Neural progenitor cell (in vitro differentiated cells): ENCODE results near the gene SEMA7A. TPM values are rescaled to one million over a fixed set of nuclear protein-coding genes. Genes with fewer than 3 reads are reported as not detected.

ENCODE experiments used
- DNase-seq: peaks from one replicate; pipeline ENCODE4 v3.0.0-alpha.2; 2016; ENCODE audit warnings: low spot score
- H2AFZ ChIP-seq: fragments of 200-600 bp; sonication (generic); replicated peaks from 2 replicates; pipeline ENCODE4 v1.6.1; 2016; ENCODE audit warnings: antibody characterized with exemption
- H3F3A ChIP-seq: fragments of 200-600 bp; sonication (generic); 2 replicates; pipeline ENCODE4 v1.6.1; 2016; ENCODE audit warnings: antibody characterized with exemption, low read depth
- H3K27ac ChIP-seq: fragments of 200-600 bp; sonication (generic); 2 replicates; pipeline ENCODE4 v1.5.1; 2016; ENCODE audit warnings: mild to moderate bottlenecking
- H3K27me3 ChIP-seq: fragments of 200-600 bp; sonication (generic); 2 replicates; pipeline ENCODE4 v1.6.1; 2016; ENCODE audit warnings: mild to moderate bottlenecking, moderate library complexity
- H3K36me3 ChIP-seq: fragments of 200-600 bp; sonication (generic); 2 replicates; pipeline ENCODE4 v1.5.1; 2016
- H3K4me1 ChIP-seq: fragments of 200-600 bp; sonication (generic); 2 replicates; pipeline ENCODE4 v1.6.1; 2016; ENCODE audit warnings: mixed run types
- H3K4me2 ChIP-seq: fragments of 200-600 bp; sonication (generic); 2 replicates; pipeline ENCODE4 v1.6.1; 2016
- H3K4me3 ChIP-seq: fragments of 200-600 bp; sonication (generic); 2 replicates; pipeline ENCODE4 v1.5.1; 2016
- H3K79me2 ChIP-seq: fragments of 200-600 bp; sonication (generic); 2 replicates; pipeline ENCODE4 v1.6.1; 2016; ENCODE audit warnings: low read depth
- H3K9ac ChIP-seq: fragments of 200-600 bp; sonication (generic); 2 replicates; pipeline ENCODE4 v1.6.1; 2016
- H3K9me3 ChIP-seq: fragments of 200-600 bp; sonication (generic); 2 replicates; pipeline ENCODE4 v1.5.1; 2016; ENCODE audit warnings: low read depth
- H4K20me1 ChIP-seq: fragments of 200-600 bp; sonication (generic); 2 replicates; pipeline ENCODE4 v1.6.1; 2016; ENCODE audit warnings: low read depth
- H3K27ac Mint-ChIP-seq: 3 replicates; pipeline ENCODE4 v1.8.0; 2021; ENCODE audit warnings: mixed read lengths
- H3K27me3 Mint-ChIP-seq: 2 replicates; pipeline ENCODE4 v1.8.0; 2022; ENCODE audit warnings: low read depth, mild to moderate bottlenecking, inconsistent platforms, moderate library complexity, mixed read lengths; ENCODE audit not compliant: insufficient read depth
- H3K36me3 Mint-ChIP-seq: 3 replicates; pipeline ENCODE4 v1.8.0; 2021; ENCODE audit warnings: mixed read lengths
- H3K4me1 Mint-ChIP-seq: 3 replicates; pipeline ENCODE4 v1.8.0; 2021; ENCODE audit warnings: mixed read lengths
- H3K4me3 Mint-ChIP-seq: 3 replicates; pipeline ENCODE4 v1.8.0; 2021; ENCODE audit warnings: mild to moderate bottlenecking, moderate library complexity, mixed read lengths
- H3K9me3 Mint-ChIP-seq: 3 replicates; pipeline ENCODE4 v1.8.0; 2020; ENCODE audit warnings: mixed read lengths
- CTCF ChIP-seq: fragments of 200-600 bp; sonication (generic); IDR thresholded peaks from 2 replicates; pipeline ENCODE4 v1.5.1; 2017; ENCODE audit warnings: antibody characterized with exemption, mild to moderate bottlenecking
- EZH2 ChIP-seq: fragments of 200-600 bp; sonication (generic); IDR thresholded peaks from 2 replicates; pipeline ENCODE4 v1.6.1; 2017; ENCODE audit warnings: antibody characterized with exemption, mild to moderate bottlenecking, moderate library complexity
- EZH2phosphoT487 ChIP-seq: fragments of 200-600 bp; sonication (generic); IDR thresholded peaks from 2 replicates; pipeline ENCODE4 v1.6.1; 2017; ENCODE audit warnings: antibody characterized with exemption
- total RNA-seq: library from RNA; depleted of rRNA; stranded (reverse); fragments of >200 nt; gene quantifications from 2 replicates; pipeline ENCODE4 v1.2.3, GENCODE V29; 2015; ENCODE audit warnings: low replicate concordance

The SEMA7A gene
- total RNA-seq, 1 donor from 2014 or later = 3.5 TPM

- Mint-ChIP-seq H3K27me3 (peaks cover 13% of the 10 kb centered on the region), H3K27ac (no peak overlapping the region), H3K9me3 (no peaks in the 10 kb centered on the region), H3K36me3 (peaks cover 2% of the 10 kb centered on the region), H3K4me1 (peaks cover 42% of the 10 kb centered on the region), H3K4me3 (no peak overlapping the region)
- no peak overlapping the region for H3K27ac ChIP-seq
- no peak overlapping the region for H3K4me2 ChIP-seq
- no peak overlapping the region for H2AFZ ChIP-seq
- peaks cover 37% of the 10 kb centered on the region for H4K20me1 ChIP-seq
- H3K4me1 ChIP-seq = peaks cover 13% of the 10 kb centered on the region
- no peak overlapping the region for H3K4me3 ChIP-seq
- H3K36me3 ChIP-seq = no peaks in the 10 kb centered on the region
- no peak for DNase-seq
- H3K27me3 ChIP-seq = peaks cover 41% of the 10 kb centered on the region
- no peaks in the 10 kb centered on the region for H3K9me3 ChIP-seq
- H3K9ac ChIP-seq = no peak overlapping the region
- peaks cover 8% of the 10 kb centered on the region for H3F3A ChIP-seq
- peaks cover 4% of the 10 kb centered on the region for H3K79me2 ChIP-seq
- TF ChIP-seq EZH2 = no peak
- no peak for TF ChIP-seq CTCF
- no peak for TF ChIP-seq EZH2phosphoT487
Measured at GRCh38 chr15:74430510-74430951, 3.2 kb downstream of the SEMA7A start.

- H3K4me2 ChIP-seq = no peak overlapping the region
- peaks cover 8% of the 10 kb centered on the region for H3F3A ChIP-seq
- no peaks in the 10 kb centered on the region for H3K36me3 ChIP-seq
- no peak overlapping the region for H3K27ac ChIP-seq
- Mint-ChIP-seq H3K9me3 (no peaks in the 10 kb centered on the region), H3K27me3 (peaks cover 13% of the 10 kb centered on the region), H3K4me3 (no peak overlapping the region), H3K36me3 (peaks cover 2% of the 10 kb centered on the region), H3K27ac (no peak overlapping the region), H3K4me1 (peaks cover 42% of the 10 kb centered on the region)
- TF ChIP-seq CTCF (no peak), EZH2phosphoT487 (no peak), EZH2 (no peak)
- H2AFZ ChIP-seq = no peak overlapping the region
- no peak overlapping the region for H3K4me3 ChIP-seq
- peaks cover 10% of the 10 kb centered on the region for H3K4me1 ChIP-seq
- H3K9me3 ChIP-seq = no peaks in the 10 kb centered on the region
- no peak overlapping the region for H3K9ac ChIP-seq
- DNase-seq = no peak
- peaks cover 37% of the 10 kb centered on the region for H4K20me1 ChIP-seq
- peaks cover 35% of the 10 kb centered on the region for H3K27me3 ChIP-seq
- H3K79me2 ChIP-seq = peaks cover 4% of the 10 kb centered on the region
Measured at GRCh38 chr15:74429781-74430400, 3.9 kb downstream of the SEMA7A start.

GRCh38 chr15:74428970-74429780 lies 4.6 kb downstream of the SEMA7A start:
- no peak overlapping the region for H3K4me3 Mint-ChIP-seq
- H2AFZ ChIP-seq = no peak overlapping the region
- H3K27me3 Mint-ChIP-seq = peaks cover 13% of the 10 kb centered on the region
- no peak overlapping the region for H3K9ac ChIP-seq
- H4K20me1 ChIP-seq = peaks cover 37% of the 10 kb centered on the region
- no peak overlapping the region for H3K4me2 ChIP-seq
- peaks cover 8% of the 10 kb centered on the region for H3F3A ChIP-seq
- DNase-seq = no peak
- H3K4me1 Mint-ChIP-seq = peaks cover 40% of the 10 kb centered on the region
- peaks cover 2% of the 10 kb centered on the region for H3K36me3 Mint-ChIP-seq
- H3K9me3 ChIP-seq = no peaks in the 10 kb centered on the region
- peaks cover 29% of the 10 kb centered on the region for H3K27me3 ChIP-seq
- H3K4me1 ChIP-seq = peaks cover 3% of the 10 kb centered on the region
- H3K36me3 ChIP-seq = no peaks in the 10 kb centered on the region
- TF ChIP-seq EZH2phosphoT487 (no peak), CTCF (no peak), EZH2 (no peak)
- H3K27ac ChIP-seq = no peak overlapping the region
- H3K4me3 ChIP-seq = no peak overlapping the region
- H3K79me2 ChIP-seq = peaks cover 4% of the 10 kb centered on the region
- H3K9me3 Mint-ChIP-seq = no peaks in the 10 kb centered on the region
- H3K27ac Mint-ChIP-seq = no peak overlapping the region
